GM19397 (cell line): ENCODE measurements around the gene PHACTR3.

ENCODE experiments used
- ATAC-seq: cut with Tn5 transposase; IDR thresholded peaks from one replicate; pipeline ENCODE4 v1.9.1; 2021; ENCODE audit warnings: mild to moderate bottlenecking, moderate library complexity; ENCODE audit not compliant: unreplicated experiment

PHACTR3 gene

DNA sequence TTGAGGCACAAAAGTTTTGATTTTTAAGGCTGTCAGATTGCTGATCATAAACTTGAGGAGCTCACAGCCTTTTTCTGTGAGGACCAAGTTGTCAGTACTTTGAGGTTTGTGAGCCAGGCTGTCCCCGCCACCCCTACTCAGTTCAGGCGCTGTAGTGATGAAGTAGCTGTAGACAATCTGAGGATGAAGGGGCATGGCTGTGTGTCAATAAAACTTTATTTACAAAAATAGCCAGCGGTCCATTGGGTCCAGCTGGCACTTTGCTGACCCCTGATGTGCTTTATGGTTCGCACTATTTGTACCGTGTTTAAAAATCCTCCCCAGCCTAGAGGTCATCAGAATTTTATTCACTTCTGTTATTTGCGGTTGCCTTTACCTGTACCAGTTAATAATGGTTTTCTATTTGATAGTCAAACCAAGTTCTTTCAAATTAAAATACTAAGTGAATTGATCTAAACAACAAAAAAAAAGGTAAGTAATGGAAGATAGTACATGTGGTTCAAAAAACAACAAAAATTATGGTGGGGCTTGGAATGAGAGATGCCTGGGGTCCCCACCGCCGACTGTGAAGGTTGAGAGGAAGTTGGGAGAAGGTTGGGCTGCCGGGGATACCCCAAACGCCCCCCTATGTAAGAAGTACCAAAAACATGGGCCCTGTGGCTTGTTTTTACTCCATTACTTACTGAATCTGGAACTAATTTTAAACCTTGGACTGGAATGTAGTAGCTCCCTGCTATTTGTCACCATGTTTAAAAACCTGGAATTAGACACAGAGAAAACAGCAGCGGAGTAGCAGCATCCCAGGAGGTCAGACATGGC lies 205.5 kb downstream of the PHACTR3 start:
- ATAC-seq, result no peak

DNA sequence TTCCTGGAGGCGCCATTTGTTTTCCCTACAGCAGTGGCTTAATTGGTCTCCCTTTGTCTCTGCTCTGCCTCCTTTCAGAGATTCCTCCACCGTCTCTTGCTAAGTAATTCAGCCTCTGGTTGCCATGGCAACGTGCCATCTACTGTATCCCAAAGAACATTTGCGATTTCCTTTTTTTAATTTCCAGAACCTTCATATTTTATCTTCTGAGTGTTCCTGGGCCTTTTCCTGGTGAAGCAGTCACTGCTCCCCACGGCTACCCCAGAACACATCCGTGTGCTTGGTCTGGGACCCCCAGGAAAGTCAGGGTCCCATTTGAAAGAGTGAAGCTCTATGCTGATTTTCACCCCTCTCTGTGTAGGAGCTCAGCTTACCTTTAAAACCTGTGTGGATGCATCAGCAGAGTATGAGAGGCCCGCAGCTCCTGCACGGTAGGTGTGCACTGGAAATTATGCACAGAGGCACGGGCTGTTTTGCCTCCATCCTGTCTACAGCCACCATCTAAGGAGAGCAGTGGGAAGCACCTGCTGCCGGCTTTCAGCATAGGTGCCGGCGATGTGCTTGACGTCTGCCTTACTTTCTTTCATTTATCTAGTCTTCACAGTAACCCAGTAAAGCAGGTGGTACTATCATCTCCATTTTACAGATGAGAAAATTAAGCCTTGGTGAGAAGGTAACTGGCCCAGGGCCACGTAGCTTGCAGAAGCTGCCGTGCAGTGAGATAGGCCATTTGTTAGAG lies 206.3 kb downstream of the PHACTR3 start:
- ATAC-seq, result no peak

DNA sequence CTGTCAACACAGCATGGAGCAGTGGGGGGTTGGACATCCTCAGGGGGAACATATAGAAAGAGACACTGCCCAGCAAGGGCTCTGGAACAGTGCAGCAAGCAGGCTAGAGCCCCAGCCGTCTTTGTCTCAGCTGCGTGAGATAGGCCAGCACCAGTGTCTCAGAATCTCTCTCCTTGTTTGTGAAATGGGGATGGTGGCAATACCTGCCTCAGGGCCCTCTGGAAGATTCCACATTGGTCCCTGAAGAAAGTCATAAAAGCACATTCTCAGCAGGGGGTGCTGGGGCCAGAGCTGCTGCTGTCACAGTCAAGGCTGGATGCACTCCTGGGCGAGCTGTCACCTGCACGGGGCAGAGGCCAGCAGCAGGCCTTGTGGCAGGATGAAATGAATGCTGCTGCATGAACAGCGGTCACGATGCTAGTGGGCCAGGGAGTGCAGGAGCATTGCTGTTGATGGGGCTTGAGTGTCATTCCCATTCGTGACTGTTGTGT lies 207.4 kb downstream of the PHACTR3 start:
- ATAC-seq, result no peak

- no peak for ATAC-seq
Measured at GRCh38 chr20:59812286-59813125, 208.2 kb downstream of the PHACTR3 start.

DNA sequence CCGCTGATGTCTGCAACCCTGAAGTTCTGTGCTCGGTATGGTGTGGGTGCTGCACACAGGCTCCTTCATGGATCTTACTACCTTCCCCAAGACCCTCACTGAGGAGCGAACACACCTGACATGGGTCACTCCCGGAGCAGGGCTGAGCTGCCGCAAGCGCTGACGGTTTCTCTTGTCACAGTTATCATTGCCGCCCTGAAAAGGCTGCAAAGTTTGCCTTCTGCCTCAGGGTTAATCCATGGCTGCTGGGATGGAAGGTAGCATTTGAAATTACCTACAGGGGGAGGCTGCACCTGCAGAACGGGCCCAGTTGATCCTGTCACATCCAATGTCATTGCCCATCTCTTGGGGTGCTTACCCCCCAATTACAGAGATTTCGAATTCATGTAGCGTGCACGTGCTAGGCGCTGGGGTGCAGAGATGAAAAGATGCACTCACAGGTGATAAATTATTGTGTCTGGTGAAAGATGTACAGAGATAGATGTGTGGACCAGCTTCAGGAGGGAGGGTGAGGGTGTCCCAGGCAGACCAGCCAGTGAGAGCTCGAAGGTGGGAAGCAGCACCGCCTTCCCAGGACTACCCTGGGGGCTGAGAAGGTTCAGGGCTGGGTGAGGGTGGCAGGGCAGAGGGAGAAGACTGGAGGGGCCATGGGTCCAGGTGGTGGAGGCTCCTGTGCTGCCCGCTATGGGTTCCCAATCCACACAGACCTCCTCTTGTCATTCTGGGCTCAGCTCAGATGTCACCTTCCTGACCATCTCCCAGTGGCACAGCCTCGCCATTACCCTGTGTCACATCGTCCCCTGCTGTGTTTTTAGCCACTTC lies 209.0 kb downstream of the PHACTR3 start:
- no peak for ATAC-seq

DNA sequence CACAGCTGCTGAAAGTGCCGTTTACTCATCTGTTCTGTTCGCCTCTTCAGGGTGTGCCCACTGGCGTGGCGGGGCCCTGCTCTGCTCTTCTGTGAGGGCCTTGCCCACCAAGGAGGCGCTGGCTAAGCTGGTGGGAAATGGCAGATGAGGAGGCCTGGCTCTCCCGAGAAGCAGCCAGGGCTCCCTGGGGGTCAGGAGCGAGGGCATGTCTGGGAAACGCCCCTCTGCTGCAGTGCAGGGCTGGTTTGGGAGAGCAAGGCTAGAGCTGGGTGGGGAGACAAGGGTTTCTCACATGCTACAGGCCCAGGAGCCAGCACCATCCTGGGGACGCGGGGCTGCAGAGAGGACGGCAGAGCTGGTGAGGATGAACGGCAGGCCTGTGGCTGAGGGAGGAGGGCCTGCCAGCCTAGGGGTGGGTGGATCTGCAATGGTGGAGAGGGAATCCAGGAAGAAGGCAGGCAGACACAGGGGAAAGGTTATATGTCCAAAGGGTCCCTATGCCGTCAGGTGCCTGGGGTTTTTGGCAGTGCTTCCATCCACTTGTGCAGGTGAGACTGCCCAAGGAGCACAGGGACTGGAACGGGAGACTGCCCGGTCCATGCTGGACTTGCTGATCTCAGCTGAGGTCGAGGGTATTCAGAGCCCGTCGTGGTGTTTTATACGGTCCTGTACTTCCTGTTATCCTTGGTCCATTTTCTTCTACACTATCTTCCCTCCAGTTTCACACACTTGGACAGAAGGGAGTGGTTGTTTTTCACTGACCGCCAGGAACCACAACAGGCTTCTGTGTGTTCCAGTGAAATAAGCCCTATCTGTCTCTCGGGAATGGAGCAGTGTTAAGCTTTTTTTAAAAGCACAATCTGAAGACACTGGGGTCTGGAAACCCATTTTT lies 209.9 kb downstream of the PHACTR3 start:
- ATAC-seq, result no peak

DNA sequence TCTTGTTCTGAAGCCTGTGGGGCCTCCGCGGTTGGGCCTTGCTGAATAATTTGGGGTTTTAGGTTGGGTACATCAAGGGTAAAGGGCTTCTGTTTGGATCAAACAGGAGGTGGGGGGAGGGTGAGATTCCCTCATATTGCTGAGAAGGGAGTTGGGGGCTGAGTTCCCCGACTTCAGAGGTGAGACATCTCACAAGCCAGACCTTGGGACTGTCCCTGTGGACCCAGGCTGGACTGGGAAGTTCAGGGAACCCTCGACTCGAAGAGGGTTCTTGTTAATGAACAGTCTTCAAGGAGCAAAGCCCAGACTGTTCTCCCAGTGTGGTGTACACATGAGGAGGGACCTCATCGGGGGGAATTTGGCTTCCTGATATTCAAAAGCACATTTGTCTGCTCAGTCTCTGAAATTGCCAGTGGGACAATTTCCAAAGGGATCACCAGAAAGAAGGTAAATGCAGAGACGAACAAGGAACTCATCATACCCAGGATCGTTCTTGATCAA lies 210.6 kb downstream of the PHACTR3 start:
- ATAC-seq, result no peak

- no peak for ATAC-seq
Measured at GRCh38 chr20:59816146-59816738, 211.9 kb downstream of the PHACTR3 start.

DNA sequence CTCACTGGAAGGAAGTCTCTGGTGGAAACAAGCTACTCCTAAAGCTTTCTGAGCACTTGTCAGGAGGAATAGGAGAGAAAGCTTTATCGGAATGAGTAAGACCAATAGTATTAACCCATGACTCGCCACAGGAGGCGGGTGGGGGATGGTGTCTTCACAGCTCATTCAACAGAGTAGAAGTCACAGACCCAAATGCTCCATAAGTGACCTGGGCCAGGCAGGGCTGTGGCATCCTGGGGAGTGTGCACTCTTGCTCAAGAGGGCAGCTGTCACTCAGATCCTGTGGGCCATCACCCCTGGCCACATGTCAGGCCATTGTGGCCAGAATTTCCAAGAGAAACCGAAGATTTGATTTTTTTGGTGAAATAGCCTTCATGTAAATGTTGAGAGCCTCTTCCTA lies 213.1 kb downstream of the PHACTR3 start:
- ATAC-seq, result no peak

DNA sequence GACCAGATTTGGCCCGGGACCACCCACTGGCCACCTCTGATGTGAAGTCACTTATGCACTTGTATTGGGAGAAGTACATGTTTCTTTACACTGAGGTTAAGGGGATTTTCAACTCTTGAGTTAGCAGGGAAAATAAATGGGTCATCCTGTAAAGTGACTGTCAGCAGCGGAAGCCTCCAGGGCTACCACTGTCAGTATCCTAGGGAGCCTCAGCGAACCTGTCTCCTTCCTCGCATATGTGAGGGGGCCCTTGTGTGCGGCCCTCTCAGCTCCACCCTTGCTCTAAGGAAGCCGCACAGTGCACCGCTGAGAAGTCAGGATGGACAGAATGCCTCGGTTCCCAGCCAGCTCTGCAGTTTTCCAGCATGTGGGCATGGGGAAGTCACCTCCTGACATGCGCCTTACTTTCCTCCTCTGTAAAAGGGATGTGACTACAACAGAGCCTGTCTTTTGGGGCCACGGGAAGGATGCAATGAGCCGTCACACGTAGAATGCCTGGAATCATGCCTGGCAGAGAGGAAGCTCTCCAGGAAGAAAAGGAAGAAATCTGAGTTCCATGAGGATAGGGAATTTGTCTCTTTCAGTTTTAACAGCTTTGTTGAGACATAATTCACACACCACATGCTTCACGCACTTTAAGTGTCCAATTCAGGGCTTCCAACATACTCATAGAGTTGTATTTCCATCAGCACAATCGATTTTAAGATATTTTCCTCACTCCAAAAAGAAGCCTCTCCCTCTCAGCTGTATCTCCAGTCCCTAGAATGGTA lies 213.7 kb downstream of the PHACTR3 start:
- no peak for ATAC-seq

DNA sequence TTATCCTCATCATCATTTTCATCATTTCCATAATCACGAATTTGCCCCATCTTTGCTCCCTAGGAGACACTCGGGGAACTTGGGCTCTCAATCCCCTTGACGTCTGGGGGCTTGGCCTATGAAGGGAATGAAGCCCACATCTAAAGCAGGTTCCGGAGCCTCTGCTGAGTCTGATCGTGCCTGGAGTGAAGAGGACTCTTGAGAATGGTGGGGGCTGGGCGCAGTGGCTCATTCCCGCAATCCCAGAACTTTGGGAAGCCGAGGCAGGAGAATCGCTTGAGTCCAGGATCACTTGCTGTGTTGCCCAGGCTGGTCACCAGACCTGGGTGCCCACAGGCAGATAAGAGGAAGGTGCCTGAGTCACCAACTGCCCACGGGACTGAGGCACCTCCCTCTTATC lies 214.6 kb downstream of the PHACTR3 start:
- no peak for ATAC-seq

DNA sequence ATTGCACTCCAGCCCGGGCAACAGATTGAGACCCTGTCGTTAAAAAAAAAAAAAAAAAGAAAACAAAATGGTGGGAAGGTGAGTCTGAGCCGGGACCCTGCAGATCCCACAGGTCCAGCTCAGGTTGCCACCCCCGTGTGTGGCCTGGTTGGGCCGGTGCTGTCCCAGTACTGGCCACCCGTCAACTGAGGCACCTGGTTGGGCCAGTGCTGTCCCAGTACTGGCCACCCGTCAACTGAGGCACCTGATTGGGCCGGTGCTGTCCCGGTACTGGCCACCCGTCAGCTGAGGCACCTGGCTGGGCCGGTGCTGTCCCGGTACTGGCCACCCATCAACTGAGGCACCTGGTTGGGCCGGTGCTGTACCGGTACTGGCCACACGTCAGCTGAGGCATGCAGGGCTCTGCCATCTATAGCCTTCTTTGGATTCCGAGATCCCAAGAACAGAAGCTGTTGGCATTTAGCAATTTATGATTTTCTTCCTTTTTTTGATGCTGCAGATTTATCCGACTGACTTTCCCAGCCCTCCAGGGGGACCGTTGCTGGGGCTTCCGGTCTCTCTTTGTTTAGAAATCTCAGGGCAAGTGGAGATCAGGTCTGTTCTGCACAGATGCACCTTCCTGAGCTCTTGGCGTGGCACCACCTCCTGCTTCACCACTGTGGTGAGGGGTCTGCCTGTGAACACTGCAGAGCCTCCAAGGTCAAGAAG lies 215.3 kb downstream of the PHACTR3 start:
- no peak for ATAC-seq

GRCh38 chr20:59820204-59821041 lies 216.1 kb downstream of the PHACTR3 start:
- ATAC-seq, result no peak

DNA sequence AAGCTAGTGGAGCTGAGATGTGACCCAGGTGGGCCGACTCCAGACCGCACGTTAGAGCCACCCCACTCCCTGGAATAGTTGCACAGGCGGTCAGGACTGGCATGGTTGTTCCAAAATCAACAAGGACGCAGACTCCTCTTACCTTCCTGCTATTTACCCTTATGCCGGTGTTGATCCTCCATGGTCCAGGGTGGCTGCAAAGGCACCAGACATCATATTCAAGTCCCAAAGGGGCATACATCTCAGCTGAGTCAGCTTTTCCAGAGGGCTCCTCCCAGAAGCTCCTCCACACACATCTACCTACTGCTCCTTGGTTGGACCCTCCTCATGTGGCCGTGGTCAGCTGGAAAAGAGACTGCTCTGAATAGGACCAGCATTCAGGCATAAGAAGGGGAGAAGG lies 216.9 kb downstream of the PHACTR3 start:
- no peak for ATAC-seq

GRCh38 chr20:59821788-59822187 lies 217.4 kb downstream of the PHACTR3 start:
- no peak for ATAC-seq

- ATAC-seq, result no peak
Measured at GRCh38 chr20:59822291-59823029, 218.1 kb downstream of the PHACTR3 start.
